SKM-1 (cell line): Measurements from ENCODE around the gene LAS1L.
"Not testable (repeated sequence)": the region's sequence is repeated elsewhere in the genome, so short reads cannot be mapped to it uniquely, and the experiment has no call there.

Experiments
- DNase-seq: peaks from one replicate; lab custom pipeline; 2025; ENCODE audit not compliant: unreplicated experiment; lab: John Stamatoyannopoulos, UW

Gene LAS1L

DNA sequence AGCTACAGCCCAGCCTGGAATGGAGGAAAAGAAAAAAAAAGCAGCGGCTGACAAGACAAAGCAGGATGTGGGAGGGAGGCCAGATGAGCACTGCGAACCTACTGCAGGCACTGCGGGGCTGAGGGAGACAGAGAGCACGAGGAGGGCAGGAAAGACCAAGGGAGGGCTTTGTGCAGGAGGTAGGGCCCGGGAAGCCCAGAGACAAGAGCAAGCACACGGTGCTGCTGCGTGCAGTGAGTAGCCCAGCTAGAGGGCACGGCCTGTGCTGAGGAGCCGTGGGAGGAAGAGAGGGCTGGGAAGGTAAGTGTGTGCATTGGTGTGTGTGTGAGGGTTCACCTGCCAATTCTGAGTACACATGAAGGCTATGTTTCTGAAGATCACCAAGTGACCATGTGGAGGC is 15.6 kb downstream of the LAS1L start:
- DNase-seq: not testable (repeated sequence)

DNA sequence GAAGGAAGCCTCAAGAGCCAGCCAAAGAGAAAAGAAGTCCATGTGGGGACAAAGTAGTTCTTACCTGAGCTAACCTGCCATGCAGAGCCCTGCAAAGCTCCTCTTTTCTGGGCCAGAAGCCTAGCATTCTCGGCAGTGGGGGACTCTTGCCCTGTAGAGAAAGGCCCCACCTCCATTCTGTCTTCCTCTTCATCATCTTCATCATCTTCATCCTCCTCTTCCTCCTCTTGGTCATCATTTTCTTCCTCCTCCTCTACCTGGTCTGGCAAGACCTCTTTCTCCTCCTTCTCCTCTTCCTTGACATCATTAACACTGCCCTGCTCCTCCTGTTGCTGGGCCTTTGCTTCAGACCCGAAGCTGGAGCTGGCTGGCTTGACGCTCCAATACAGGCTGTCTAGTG is 16.7 kb downstream of the LAS1L start:
- DNase-seq: no peak

DNA sequence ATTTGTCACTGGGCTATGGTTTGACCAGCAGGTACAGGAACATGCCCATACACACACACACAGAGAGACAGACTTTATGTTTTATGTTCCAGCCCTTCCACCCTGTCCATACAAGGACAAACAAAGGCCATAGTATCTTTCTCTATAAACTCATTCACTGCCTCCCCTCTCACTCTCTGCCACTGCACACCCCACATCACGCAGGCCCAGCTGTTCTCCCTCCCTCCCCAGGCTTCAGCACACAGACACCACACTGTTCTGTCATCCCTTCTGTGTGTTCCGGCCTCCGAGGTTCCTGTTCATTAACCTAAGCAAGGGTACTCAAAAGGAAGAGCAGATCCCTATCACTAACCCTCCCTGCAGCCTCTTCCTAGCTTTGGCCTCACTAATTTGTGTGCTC is 17.8 kb downstream of the LAS1L start:
- no peak for DNase-seq

DNA sequence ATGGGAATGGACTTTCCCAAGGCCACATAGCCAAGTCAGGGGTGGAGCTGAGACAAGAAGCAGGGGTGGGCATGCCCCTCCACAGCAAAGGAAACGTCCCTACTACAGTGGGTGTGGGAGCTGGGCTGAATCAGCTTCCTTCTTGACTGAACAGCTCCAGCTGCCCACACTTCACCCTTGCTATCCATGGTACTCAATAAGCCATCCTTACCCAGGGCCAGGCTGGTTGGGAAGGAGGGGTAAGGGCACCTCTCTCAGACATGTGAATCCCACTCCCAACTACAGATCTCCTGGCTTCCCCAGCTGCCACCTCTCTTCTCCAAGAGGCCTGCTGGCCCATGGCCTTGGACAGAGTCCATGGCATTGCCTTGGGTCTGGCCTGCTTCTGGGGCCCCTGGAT is 21.0 kb downstream of the LAS1L start:
- DNase-seq: no peak

DNA sequence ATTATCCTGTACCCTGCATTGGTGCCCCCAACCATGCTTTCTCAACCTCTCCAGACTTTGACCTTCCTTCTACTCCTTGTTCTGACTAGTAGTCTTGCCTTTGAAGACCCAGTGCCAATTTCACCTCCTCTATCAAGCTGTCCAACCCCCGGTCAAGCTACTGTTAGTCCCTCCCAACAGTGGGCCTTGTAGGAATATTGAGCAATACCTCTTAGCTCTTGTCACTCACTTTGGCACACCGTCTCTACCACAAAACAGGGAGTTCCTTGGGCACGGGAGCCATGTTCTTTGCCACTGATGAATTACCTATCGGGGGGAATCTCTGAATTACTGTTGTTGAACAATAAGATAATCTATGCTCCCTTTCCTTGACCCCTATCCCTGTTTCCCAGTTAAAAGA is 25.2 kb downstream of the LAS1L start:
- no peak for DNase-seq

DNA sequence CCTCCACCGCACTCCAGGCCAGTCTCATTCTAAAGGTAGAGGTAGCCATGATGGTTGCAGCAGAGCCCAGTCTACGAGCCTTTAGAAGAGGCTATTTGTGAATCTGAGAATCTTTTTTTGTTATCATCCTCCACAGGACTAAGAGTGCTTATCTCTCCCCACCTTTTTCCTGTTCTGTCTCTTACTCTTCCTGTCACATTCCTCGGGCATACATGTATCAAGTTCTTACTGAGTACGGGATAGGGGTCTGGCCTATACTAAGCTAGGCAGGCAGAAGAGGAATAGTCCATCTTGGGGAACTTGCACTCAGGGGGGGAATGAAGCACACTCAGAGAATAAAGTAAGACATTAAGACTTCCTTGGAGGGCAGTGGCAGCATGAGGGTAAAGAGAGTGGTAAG is 25.7 kb downstream of the LAS1L start:
- DNase-seq: no peak

DNA sequence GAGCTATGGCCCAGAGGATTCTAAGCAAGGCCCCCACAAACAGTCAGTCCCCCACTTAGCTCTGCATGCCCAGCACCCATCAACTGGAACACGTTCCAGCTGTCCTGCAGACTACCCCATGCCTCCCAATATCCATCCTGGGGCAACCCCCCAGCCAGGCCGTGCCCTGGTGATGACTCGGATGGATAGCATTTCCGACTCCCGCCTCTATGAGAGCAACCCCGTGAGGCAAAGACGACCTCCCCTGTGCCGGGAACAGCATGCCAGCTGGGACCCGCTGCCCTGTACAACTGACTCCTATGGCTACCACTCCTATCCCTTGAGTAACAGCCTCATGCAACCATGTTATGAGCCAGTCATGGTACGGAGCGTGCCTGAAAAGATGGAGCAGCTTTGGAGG is 32.0 kb downstream of the LAS1L start:
- DNase-seq: no peak

DNA sequence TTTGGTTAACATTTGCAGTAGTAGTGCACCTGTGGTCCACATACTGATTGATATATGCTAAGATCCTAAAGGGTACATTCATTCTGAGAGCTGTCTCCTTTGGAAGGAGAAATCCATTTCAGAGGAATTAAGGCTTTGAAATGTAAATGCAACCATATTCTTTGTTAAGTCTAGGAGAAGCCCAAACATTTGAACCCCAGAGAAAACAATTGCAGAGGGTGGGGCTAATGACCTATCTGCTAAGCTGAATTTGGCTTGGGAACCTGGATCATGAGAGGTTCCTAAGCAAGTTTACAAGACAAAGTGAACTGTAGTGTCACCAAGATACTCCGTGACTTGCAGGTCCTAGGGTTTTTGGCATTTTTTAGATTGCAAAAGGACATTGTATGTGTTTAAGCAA is 41.2 kb downstream of the LAS1L start:
- DNase-seq: no peak

DNA sequence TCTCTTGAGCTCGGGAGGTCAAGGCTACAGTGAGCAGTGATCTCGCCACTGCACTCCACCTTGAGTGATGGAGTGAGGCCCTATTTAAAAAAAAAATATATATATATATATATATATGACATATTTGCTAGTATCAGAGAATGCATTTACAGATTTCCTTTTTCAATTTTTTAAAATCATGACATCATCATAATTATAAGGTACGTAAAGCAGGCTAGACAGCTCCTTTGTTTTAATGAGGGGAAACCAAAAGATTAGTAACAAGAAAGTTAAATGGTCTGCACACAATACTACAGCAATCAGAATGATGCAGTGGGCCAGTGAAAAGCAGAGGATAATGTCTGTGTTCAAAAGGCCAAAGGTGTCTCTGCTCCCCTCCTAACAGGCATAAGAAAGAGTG is 43.0 kb downstream of the LAS1L start:
- DNase-seq: no peak

DNA sequence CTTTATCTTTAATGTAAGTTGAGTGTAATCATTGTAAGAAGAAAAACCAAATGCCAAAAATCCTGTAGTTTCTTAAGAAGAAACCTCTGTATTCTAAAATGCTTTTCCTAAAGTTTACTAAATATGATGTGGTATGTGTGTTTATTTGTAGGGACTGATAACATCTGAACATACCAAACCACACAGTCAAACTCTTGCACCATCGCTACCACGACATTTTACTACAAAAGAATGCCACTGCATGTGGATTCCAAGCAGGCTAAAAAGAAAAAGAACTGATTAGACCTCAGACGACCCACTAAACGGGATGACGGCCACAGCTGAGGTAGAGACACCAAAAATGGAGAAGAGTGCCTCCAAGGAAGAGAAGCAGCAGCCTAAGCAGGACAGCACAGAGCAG is 46.1 kb downstream of the LAS1L start:
- DNase-seq: no peak

DNA sequence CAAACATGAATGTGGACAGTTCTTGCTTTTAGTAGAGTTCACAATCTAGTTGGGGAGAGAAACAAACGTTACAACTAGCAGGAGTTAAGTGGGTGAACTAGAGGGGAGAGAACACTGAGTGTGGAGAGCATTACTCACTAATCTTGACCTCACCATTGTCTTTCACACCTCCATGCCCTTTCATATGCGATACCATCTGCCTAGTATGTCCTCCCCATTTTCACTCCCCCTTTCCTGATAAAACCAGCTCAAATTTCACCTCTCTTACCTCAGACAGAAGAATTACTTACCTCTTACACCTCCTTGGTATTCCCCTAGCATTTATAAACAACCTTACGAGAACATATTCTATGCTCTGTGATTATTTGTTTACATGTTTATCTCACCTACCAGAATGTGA is 53.6 kb downstream of the LAS1L start:
- DNase-seq: no peak

DNA sequence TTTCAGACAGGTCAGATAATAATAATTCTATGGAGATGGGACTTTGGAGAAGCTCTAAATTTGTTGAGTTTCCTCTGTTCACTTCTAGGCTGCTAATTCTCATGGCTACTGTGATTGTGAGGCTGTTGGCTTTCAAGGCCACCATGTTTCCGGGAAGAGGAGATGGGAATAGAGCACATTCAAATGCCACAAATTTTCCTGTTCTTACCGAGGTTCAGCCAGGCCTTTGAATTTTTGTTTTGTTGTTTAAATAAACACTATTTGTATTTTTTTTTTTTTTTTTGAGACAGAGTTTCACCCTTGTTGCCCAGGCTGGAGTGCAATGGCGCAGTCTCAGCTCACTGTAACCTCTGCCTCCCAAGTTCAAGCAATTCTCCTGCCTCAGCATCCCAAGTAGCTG is 55.5 kb downstream of the LAS1L start:
- DNase-seq: not testable (repeated sequence)

DNA sequence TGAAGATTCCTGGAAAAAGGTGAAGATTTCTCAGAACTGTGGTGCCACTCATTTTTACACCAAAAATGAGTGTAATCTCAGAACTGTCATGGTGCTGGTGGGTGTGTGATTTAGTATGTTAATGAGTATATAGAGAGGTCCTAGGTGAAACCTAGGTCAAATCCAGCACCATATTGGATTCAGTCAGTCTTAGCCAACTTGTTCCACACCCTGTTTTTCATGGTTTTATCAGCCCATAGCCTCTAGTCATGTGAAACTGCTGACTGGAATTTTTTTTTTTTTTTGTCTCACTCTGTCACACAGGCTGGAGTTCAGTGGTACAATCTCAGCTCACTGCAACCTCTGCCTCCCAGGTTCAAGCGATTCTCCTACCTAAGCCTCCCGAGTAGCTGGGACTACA is 58.0 kb downstream of the LAS1L start:
- no peak for DNase-seq

DNA sequence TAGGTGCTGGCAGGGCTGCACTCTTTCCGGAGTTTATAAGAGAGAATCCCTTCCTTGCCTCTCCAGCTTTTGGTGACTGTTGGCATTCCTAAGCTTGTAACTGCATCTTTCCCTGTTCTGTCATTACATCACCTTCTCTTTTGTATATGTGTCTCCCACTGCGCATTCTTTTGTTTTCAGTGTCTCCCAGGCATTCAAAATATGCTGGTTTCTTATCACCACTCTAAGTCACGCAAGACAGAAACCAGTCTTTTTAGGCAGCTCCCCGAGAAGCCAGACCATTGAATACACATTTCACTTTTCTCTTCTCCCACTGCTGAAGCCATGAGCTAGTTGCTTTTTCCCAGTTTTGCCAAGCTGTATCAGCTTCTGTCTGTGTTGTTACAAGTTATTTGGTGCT is 71.0 kb downstream of the LAS1L start:
- no peak for DNase-seq
